CD4-positive, alpha-beta T cell (primary cell): ENCODE data around the gene ARID1B. TPM values are rescaled to one million over a fixed set of nuclear protein-coding genes. Genes with fewer than 3 reads are reported as not detected.

Experiments
- ATAC-seq: fragments of 200-7000 bp; cut with Tn5 transposase; one replicate; pipeline ENCODE4 v1.10.0; 2022; ENCODE audit warnings: mild to moderate bottlenecking; ENCODE audit not compliant: poor library complexity
- CTCF ChIA-PET: fragments of 350-600 bp; sonication (Branson Sonifier 250); formaldehyde crosslinking; loops from one replicate; lab custom pipeline; 2021; ENCODE audit warnings: antibody characterized with exemption, inconsistent platforms; lab: Charles Lee
- POLR2A ChIA-PET: fragments of 350-600 bp; sonication (Branson Sonifier 250); formaldehyde crosslinking; loops from one replicate; lab custom pipeline; 2021; ENCODE audit warnings: antibody characterized with exemption, inconsistent platforms; lab: Charles Lee
- DNase-seq, 14 experiments: peaks; one replicate each; pipeline ENCODE4 v3.0.0-alpha.2; 2013 to 2020; ENCODE audit warnings: mixed read lengths in 2 of 14
- H3K27ac ChIP-seq, 2 donors: one replicate each; pipeline versions ENCODE4 v1.5.1 to v1.7.0; 2013; ENCODE audit warnings: low read length in 2 of 2, low read depth in 1 of 2, mild to moderate bottlenecking in 1 of 2
- H3K27me3 ChIP-seq, 2 experiments: 1 replicate in 1 of 2; 2 replicates in 1 of 2; pipeline versions ENCODE4 v1.6.1 to v1.7.0; 2013; ENCODE audit warnings: low read length in 2 of 2, control low read depth in 1 of 2, mild to moderate bottlenecking in 1 of 2, moderate library complexity in 1 of 2; ENCODE audit not compliant: insufficient read depth in 2 of 2, control insufficient read depth in 1 of 2
- H3K36me3 ChIP-seq: one replicate; pipeline ENCODE4 v1.6.1; 2013; ENCODE audit warnings: low read length, control low read depth; ENCODE audit not compliant: insufficient read depth
- H3K4me1 ChIP-seq: one replicate; pipeline ENCODE4 v1.6.1; 2013; ENCODE audit warnings: low read length, control low read depth; ENCODE audit not compliant: insufficient read depth
- H3K4me3 ChIP-seq: one replicate; pipeline ENCODE4 v1.5.1; 2013; ENCODE audit warnings: mild to moderate bottlenecking, low read length, moderate library complexity
- H3K9me3 ChIP-seq, 2 experiments: 1 replicate in 1 of 2; 2 replicates in 1 of 2; pipeline versions ENCODE4 v1.6.1 to v1.7.0; 2013; ENCODE audit warnings: low read length in 2 of 2, mild to moderate bottlenecking in 2 of 2, control low read depth in 1 of 2, moderate library complexity in 1 of 2; ENCODE audit not compliant: control insufficient read depth in 1 of 2, insufficient read depth in 1 of 2
- H3K27ac Mint-ChIP-seq: one replicate; pipeline ENCODE4 v1.8.0; 2020; ENCODE audit warnings: mixed read lengths
- H3K27me3 Mint-ChIP-seq: one replicate; pipeline ENCODE4 v1.8.0; 2021; ENCODE audit warnings: mixed read lengths
- H3K36me3 Mint-ChIP-seq: one replicate; pipeline ENCODE4 v1.8.0; 2021; ENCODE audit warnings: low read depth, mixed read lengths
- H3K4me1 Mint-ChIP-seq: one replicate; pipeline ENCODE4 v1.8.0; 2021; ENCODE audit warnings: low read depth, mixed read lengths
- H3K4me3 Mint-ChIP-seq: one replicate; pipeline ENCODE4 v1.8.0; 2020; ENCODE audit warnings: mild to moderate bottlenecking, mixed read lengths
- H3K9me3 Mint-ChIP-seq: one replicate; pipeline ENCODE4 v1.8.0; 2020; ENCODE audit warnings: mixed read lengths
- intact Hi-C, 2 experiments: fragments of 100-400 bp; cut with DNase I in 1 of 2; cut with micrococcal nuclease in 1 of 2; formaldehyde crosslinking; loops; one replicate each; pipeline versions ENCODE4 v1.15.1 to v1.9.0; 2023 to 2025; cut with DNase I, micrococcal nuclease
- total RNA-seq, 174 experiments: library from RNA in 2 of 174; stranded (reverse) in 2 of 174; gene quantifications; one replicate each; pipeline ENCODE4 v1.2.3 and lab custom pipeline; 2021 to 2026
- TF ChIP-seq, protein P1 (sequence below): fragments of 200-600 bp; IDR thresholded peaks from one replicate; pipeline ENCODE4 v1.8.0; 2022; ENCODE audit warnings: antibody characterized with exemption, mild to moderate bottlenecking

The ARID1B gene
- total RNA-seq, 2 experiments from 2014 or later: 120 to 125 TPM

- intact Hi-C loops: no loop called here
- H3K9me3 ChIP-seq: no peaks in the 10 kb centered on the region
- peaks cover 12% of the 10 kb centered on the region for H3K36me3 Mint-ChIP-seq
- no peaks in the 10 kb centered on the region for H3K27me3 ChIP-seq
- ATAC-seq: no peak
- no peak overlapping the region for H3K4me3 ChIP-seq
- H3K9me3 Mint-ChIP-seq: no peaks in the 10 kb centered on the region
- ChIA-PET CTCF (interaction anchor here (1.0 kb wide), 1 partner anchor 10 kb away, joined by 3 read pairs; no protein-coding TSS in a partner anchor), POLR2A (interaction anchor here (0.6 to 1.0 kb wide), 3 partner anchors 13 to 48 kb away, joined by 3 read pairs; no protein-coding TSS in a partner anchor)
- peak overlapping the region; percentile 38 for H3K27ac Mint-ChIP-seq
- H3K4me1 Mint-ChIP-seq: peaks cover 70% of the 10 kb centered on the region
- no peak overlapping the region for H3K27ac ChIP-seq
- peaks cover 1% of the 10 kb centered on the region for H3K36me3 ChIP-seq
- H3K27me3 Mint-ChIP-seq: no peaks in the 10 kb centered on the region
- no peak for DNase-seq
- H3K4me1 ChIP-seq: peaks cover 8% of the 10 kb centered on the region
- H3K4me3 Mint-ChIP-seq: peak overlapping the region; percentile 72
- TF ChIP-seq, protein P1, sequence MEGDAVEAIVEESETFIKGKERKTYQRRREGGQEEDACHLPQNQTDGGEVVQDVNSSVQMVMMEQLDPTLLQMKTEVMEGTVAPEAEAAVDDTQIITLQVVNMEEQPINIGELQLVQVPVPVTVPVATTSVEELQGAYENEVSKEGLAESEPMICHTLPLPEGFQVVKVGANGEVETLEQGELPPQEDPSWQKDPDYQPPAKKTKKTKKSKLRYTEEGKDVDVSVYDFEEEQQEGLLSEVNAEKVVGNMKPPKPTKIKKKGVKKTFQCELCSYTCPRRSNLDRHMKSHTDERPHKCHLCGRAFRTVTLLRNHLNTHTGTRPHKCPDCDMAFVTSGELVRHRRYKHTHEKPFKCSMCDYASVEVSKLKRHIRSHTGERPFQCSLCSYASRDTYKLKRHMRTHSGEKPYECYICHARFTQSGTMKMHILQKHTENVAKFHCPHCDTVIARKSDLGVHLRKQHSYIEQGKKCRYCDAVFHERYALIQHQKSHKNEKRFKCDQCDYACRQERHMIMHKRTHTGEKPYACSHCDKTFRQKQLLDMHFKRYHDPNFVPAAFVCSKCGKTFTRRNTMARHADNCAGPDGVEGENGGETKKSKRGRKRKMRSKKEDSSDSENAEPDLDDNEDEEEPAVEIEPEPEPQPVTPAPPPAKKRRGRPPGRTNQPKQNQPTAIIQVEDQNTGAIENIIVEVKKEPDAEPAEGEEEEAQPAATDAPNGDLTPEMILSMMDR: no peak
These were observed 291.6 kb downstream of the ARID1B start for GRCh38 chr6:157068691-157069324.

GRCh38 chr6:157069585-157069984 is 292.4 kb downstream of the ARID1B start:
- H3K9me3 ChIP-seq: no peaks in the 10 kb centered on the region
- no peaks in the 10 kb centered on the region for H3K9me3 Mint-ChIP-seq
- ATAC-seq: no peak
- H3K36me3 Mint-ChIP-seq: peaks cover 19% of the 10 kb centered on the region
- peaks cover 8% of the 10 kb centered on the region for H3K4me1 ChIP-seq
- peaks cover 70% of the 10 kb centered on the region for H3K4me1 Mint-ChIP-seq
- H3K36me3 ChIP-seq: no peaks in the 10 kb centered on the region
- H3K4me3 ChIP-seq: no peak overlapping the region
- CTCF ChIA-PET: interaction anchor here (1.8 kb wide), 1 partner anchor 15 kb away, joined by 7 read pairs; no protein-coding TSS in a partner anchor
- DNase-seq: no peak
- intact Hi-C loops: no loop called here
- H3K27me3 Mint-ChIP-seq: no peaks in the 10 kb centered on the region
- POLR2A ChIA-PET: interaction anchor here (0.6 kb wide), 1 partner anchor 198 kb away, joined by 3 read pairs; no protein-coding TSS in a partner anchor
- H3K27ac ChIP-seq: no peak overlapping the region
- no peak overlapping the region for H3K4me3 Mint-ChIP-seq
- H3K27me3 ChIP-seq: no peaks in the 10 kb centered on the region
- H3K27ac Mint-ChIP-seq: no peak overlapping the region
- TF ChIP-seq, protein P1: no peak

DNA sequence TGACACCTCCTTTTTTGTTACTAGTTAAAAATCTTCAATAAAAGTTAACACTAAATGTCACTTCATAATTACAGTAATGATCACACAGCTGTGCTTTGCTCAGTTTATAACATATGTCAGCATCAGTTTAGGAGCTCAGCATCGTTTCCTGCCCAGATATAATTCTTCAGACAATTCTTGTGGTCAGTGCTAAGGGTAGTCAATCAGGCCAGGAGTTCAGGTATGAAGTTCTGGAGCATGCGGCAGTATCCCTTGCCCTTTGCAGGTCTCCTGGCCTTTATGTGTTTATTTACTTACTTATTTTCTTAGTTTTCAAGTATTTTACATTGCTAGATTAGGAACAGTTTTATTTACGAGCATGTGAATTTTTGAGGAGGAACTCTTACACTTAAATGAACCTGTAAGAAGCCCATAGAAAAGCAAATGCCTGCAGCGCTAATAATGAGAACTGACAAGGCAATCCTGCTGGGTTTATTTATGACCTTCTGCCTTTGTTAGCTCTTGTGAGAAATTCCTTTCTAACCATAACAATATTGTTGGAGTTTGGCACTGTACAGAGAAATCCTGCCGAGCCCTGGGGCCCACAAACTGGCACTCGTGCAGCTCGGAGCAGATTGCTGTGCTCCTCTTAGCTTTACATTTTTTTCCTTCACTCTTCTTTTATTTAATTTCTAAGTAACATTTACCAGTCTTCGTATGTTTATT is 293.4 kb downstream of the ARID1B start:
- Histone ChIP-seq H3K27ac (no peak overlapping the region), H3K27me3 (no peaks in the 10 kb centered on the region), H3K36me3 (no peaks in the 10 kb centered on the region), H3K4me3 (no peak overlapping the region), H3K4me1 (peaks cover 11% of the 10 kb centered on the region), H3K9me3 (no peaks in the 10 kb centered on the region)
- ATAC-seq: no peak
- Mint-ChIP-seq H3K4me1 (peaks cover 71% of the 10 kb centered on the region), H3K4me3 (no peak overlapping the region), H3K27me3 (no peaks in the 10 kb centered on the region), H3K36me3 (peaks cover 21% of the 10 kb centered on the region), H3K27ac (no peak overlapping the region), H3K9me3 (no peaks in the 10 kb centered on the region)
- TF ChIP-seq, protein P1: no peak
- ChIA-PET POLR2A (no interaction called here), CTCF (interaction anchor here (0.8 to 1.8 kb wide), 2 partner anchors 10 to 16 kb away, joined by 3 to 7 read pairs; no protein-coding TSS in a partner anchor)
- DNase-seq: no peak
- intact Hi-C loops: loop anchor here in 1 of 2 experiments (5.0 kb wide), 1 partner anchor 38 kb away; no protein-coding TSS in a partner anchor
